NT2/D1 (cell line): ENCODE data around the gene SERTAD2.

Experiments used
- DNase-seq: peaks from one replicate; pipeline ENCODE4 v3.0.0-alpha.2; 2011; ENCODE audit warnings: low read depth, low spot score
- H3K27me3 ChIP-seq: 2 replicates; pipeline ENCODE4 v1.6.0; 2011; ENCODE audit warnings: mild to moderate bottlenecking; ENCODE audit not compliant: insufficient read length, insufficient read depth
- H3K36me3 ChIP-seq: 2 replicates; pipeline ENCODE4 v1.6.1; 2011; ENCODE audit warnings: mild to moderate bottlenecking, low read length, mixed read lengths; ENCODE audit not compliant: insufficient read depth, insufficient read length
- H3K4me1 ChIP-seq: 2 replicates; pipeline ENCODE4 v1.5.1; 2011; ENCODE audit not compliant: insufficient read depth, insufficient read length
- H3K4me3 ChIP-seq: 2 replicates; pipeline ENCODE4 v1.5.1; 2011; ENCODE audit warnings: low read depth; ENCODE audit not compliant: insufficient read length
- H3K9ac ChIP-seq: 2 replicates; pipeline ENCODE4 v1.6.0; 2011; ENCODE audit warnings: low read depth; ENCODE audit not compliant: insufficient read length
- H3K9me3 ChIP-seq: 2 replicates; pipeline ENCODE4 v1.5.1; 2011; ENCODE audit warnings: mild to moderate bottlenecking, low read length; ENCODE audit not compliant: insufficient read depth
- SUZ12 ChIP-seq: IDR thresholded peaks from 2 replicates; pipeline ENCODE4 v1.6.1; 2011; ENCODE audit not compliant: insufficient read length, insufficient read depth; ENCODE audit errors: extremely low read depth
- YY1 ChIP-seq: IDR thresholded peaks from 2 replicates; pipeline ENCODE4 v1.6.1; 2011; ENCODE audit not compliant: insufficient read length, insufficient read depth
- ZNF274 ChIP-seq: IDR thresholded peaks from 2 replicates; pipeline ENCODE4 v1.6.1; 2011; ENCODE audit warnings: mild to moderate bottlenecking, low read depth, low read length

Gene SERTAD2

GRCh38 chr2:64607381-64608304, 46.1 kb downstream of the SERTAD2 start:
- no peak for DNase-seq
- Histone ChIP-seq H3K9me3 (peaks cover 8% of the 10 kb centered on the region; the same call in 1 of the 2 replicates), H3K9ac (no peak overlapping the region), H3K36me3 (no peaks in the 10 kb centered on the region), H3K4me3 (no peak overlapping the region), H3K4me1 (peaks cover 11% of the 10 kb centered on the region), H3K27me3 (peaks cover 21% of the 10 kb centered on the region)
- TF ChIP-seq ZNF274 (no peak), SUZ12 (no peak), YY1 (no peak)

- Histone ChIP-seq H3K27me3 (peaks cover 21% of the 10 kb centered on the region), H3K4me3 (no peak overlapping the region), H3K4me1 (peaks cover 11% of the 10 kb centered on the region), H3K9ac (no peak overlapping the region), H3K36me3 (no peaks in the 10 kb centered on the region), H3K9me3 (peaks cover 8% of the 10 kb centered on the region; the same call in 1 of the 2 replicates)
- TF ChIP-seq YY1: no peak
- no peak for DNase-seq
Observed at GRCh38 chr2:64606479-64607363, 47.0 kb downstream of the SERTAD2 start.

- Histone ChIP-seq H3K4me3 (no peak overlapping the region), H3K27me3 (peaks cover 21% of the 10 kb centered on the region), H3K4me1 (peaks cover 11% of the 10 kb centered on the region), H3K9ac (no peak overlapping the region), H3K36me3 (no peaks in the 10 kb centered on the region), H3K9me3 (peaks cover 8% of the 10 kb centered on the region; the same call in 1 of the 2 replicates)
- TF ChIP-seq ZNF274 (no peak), SUZ12 (no peak), YY1 (no peak)
- DNase-seq: no peak
Observed at GRCh38 chr2:64605991-64606478, 47.7 kb downstream of the SERTAD2 start.

- peaks cover 8% of the 10 kb centered on the region; the same call in 1 of the 2 replicates for H3K9me3 ChIP-seq
- H3K36me3 ChIP-seq: no peaks in the 10 kb centered on the region
- no peak for DNase-seq
- TF ChIP-seq SUZ12: no peak
- no peak for TF ChIP-seq YY1
- TF ChIP-seq ZNF274: no peak
- no peak overlapping the region for H3K9ac ChIP-seq
- H3K27me3 ChIP-seq: peaks cover 13% of the 10 kb centered on the region
- no peak overlapping the region for H3K4me3 ChIP-seq
- peaks cover 11% of the 10 kb centered on the region for H3K4me1 ChIP-seq
Observed at GRCh38 chr2:64605026-64605471, 48.7 kb downstream of the SERTAD2 start.

GRCh38 chr2:64604155-64604554, 49.6 kb downstream of the SERTAD2 start:
- DNase-seq: no peak
- TF ChIP-seq SUZ12 (no peak), YY1 (no peak), ZNF274 (no peak)
- Histone ChIP-seq H3K4me3 (no peak overlapping the region), H3K9ac (no peak overlapping the region), H3K4me1 (peaks cover 11% of the 10 kb centered on the region), H3K27me3 (peaks cover 11% of the 10 kb centered on the region), H3K9me3 (peaks cover 8% of the 10 kb centered on the region; the same call in 1 of the 2 replicates), H3K36me3 (no peaks in the 10 kb centered on the region)

GRCh38 chr2:64602436-64602835, 51.3 kb downstream of the SERTAD2 start:
- TF ChIP-seq SUZ12 (no peak), YY1 (no peak), ZNF274 (no peak)
- peaks cover 8% of the 10 kb centered on the region; the same call in 1 of the 2 replicates for H3K9me3 ChIP-seq
- H3K36me3 ChIP-seq: no peaks in the 10 kb centered on the region
- no peak overlapping the region for H3K9ac ChIP-seq
- no peaks in the 10 kb centered on the region for H3K27me3 ChIP-seq
- no peak for DNase-seq
- peaks cover 8% of the 10 kb centered on the region for H3K4me1 ChIP-seq
- H3K4me3 ChIP-seq: no peak overlapping the region

- Histone ChIP-seq H3K4me1 (peaks cover 8% of the 10 kb centered on the region), H3K9me3 (peaks cover 8% of the 10 kb centered on the region; the same call in 1 of the 2 replicates), H3K27me3 (no peaks in the 10 kb centered on the region), H3K36me3 (no peaks in the 10 kb centered on the region), H3K4me3 (no peak overlapping the region), H3K9ac (no peak overlapping the region)
- no peak for DNase-seq
- no peak for TF ChIP-seq ZNF274
- no peak for TF ChIP-seq YY1
- TF ChIP-seq SUZ12: no peak
Observed at GRCh38 chr2:64601785-64602391, 51.8 kb downstream of the SERTAD2 start.
